ENCODE data around the gene ZNF853. TPM values are rescaled to one million over a fixed set of nuclear protein-coding genes. Genes with fewer than 3 reads are reported as not detected.

The ZNF853 gene
- total and polyA plus RNA-seq, 10 of the 15 experiments (the other 5 are each of a cell fraction or from before 2014, with no cell fraction given): 0.04 to 0.26 (median 0.05) TPM; not detected in 4

DNA sequence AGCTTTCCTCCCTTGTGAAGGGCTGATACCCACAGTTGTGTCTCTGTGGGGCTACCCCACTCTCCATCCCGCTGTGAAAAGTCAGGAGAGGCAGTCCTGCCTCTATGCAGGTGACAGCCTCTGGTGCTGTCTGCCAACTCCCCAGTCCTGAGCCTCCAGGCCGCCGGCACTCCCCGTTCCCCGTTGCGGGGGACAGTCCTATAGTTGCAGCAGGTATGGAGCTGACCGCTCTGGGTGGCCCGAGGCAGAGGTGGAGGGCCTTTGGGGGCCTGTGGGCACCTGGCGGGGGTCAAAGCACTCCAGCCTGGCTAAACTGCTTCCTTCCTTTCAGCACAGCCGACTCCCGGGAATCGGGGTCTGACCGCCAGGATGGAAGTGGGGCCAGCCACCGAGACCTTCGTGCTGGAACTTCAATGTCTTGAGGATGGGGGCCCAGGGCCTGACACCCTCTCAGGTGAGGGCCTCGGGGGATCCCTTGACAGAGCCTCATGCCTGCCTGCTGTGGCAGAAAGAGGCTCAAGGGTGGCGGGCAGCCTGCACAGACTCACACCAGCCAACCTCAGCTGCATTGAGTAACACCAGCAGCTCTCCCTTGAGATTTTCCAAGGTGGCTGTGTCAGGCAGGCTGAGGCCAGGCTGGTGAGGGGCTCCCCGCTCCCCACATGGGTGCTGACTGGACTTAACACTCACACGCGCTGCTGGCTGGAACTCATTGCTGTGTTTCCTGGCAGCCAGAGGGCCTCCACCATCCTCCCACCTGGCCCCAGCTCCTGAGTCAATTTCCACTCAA, 1.6 kb downstream of the ZNF853 start:
- Histone ChIP-seq H3K27ac (ENCODE audit: control insufficient read depth, insufficient read depth) (no peak overlapping the region), H3K79me2 (ENCODE audit: control insufficient read depth, insufficient read depth, low read length) (no peaks in the 10 kb centered on the region), H3K9me3 (replicated peaks; ENCODE audit: control insufficient read depth, insufficient read depth, low read length) (no peaks in the 10 kb centered on the region), H3K27me3 (replicated peaks in 1 of 2; ENCODE audit: control insufficient read depth in 2 of 2, insufficient read depth in 2 of 2, low read length in 1 of 2) (peaks cover 0 to 10% of the 10 kb centered on the region in 2 experiments; a peak in 3 of 4 replicates), H3K4me3 (no peak overlapping the region), H2AFZ (ENCODE audit: control insufficient read depth, low read depth, low read length) (no peak overlapping the region), H3K9ac (ENCODE audit: control insufficient read depth, insufficient read depth, low read length) (no peak overlapping the region), H4K20me1 (ENCODE audit: control insufficient read depth, insufficient read depth) (no peaks in the 10 kb centered on the region), H3K4me2 (ENCODE audit: control insufficient read depth, insufficient read depth) (no peak overlapping the region), H3K4me1 (ENCODE audit: control insufficient read depth, insufficient read depth, low read length) (peaks cover 18% of the 10 kb centered on the region), H3K36me3 (ENCODE audit: control insufficient read depth in 2 of 2, insufficient read depth in 2 of 2, low read length in 1 of 2) (no peaks in the 10 kb centered on the region)
- FAIRE-seq: no peak
- no peak for DNase-seq (ENCODE audit: low read depth, low spot score)
- in situ Hi-C loops (cut with MboI): no loop called here
- 81% methylated on average over 17 of the region's 20 CpGs for WGBS (ENCODE audit: insufficient coverage, insufficient replicate concordance, low lambda C conversion rate, missing lambda C conversion rate)
- ChIA-PET RAD21 (ENCODE audit: unreplicated experiment) (no interaction called here), CTCF (no interaction called here), POLR2A (no interaction called here), SMC1A (ENCODE audit: uncharacterized antibody, unreplicated experiment) (no interaction called here)
- BruUV-seq (replicated peaks): no TSS peak
- intact Hi-C loops (cut with micrococcal nuclease; ENCODE audit: unreplicated experiment): no loop called here
- TF ChIP-seq, protein P1, sequence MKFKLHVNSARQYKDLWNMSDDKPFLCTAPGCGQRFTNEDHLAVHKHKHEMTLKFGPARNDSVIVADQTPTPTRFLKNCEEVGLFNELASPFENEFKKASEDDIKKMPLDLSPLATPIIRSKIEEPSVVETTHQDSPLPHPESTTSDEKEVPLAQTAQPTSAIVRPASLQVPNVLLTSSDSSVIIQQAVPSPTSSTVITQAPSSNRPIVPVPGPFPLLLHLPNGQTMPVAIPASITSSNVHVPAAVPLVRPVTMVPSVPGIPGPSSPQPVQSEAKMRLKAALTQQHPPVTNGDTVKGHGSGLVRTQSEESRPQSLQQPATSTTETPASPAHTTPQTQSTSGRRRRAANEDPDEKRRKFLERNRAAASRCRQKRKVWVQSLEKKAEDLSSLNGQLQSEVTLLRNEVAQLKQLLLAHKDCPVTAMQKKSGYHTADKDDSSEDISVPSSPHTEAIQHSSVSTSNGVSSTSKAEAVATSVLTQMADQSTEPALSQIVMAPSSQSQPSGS (IDR thresholded peaks at IDR 0.05; ENCODE audit: low read length): no peak
- TF ChIP-seq JUND (IDR thresholded peaks at IDR 0.05; ENCODE audit: low read depth, low read length) (no peak), PAX8 (IDR thresholded peaks at IDR 0.05) (no peak), TCF12 (IDR thresholded peaks at IDR 0.05; ENCODE audit: low read depth, low read length) (no peak), E2F4 (IDR thresholded peaks at IDR 0.05; ENCODE audit: low read depth, low read length) (no peak), POU2F2 (IDR thresholded peaks at IDR 0.05; ENCODE audit: borderline replicate concordance, low read depth, low read length) (no peak), CREM (IDR thresholded peaks at IDR 0.05; ENCODE audit: low read depth) (no peak), POLR2AphosphoS2 (IDR thresholded peaks at IDR 0.05; ENCODE audit: low read depth, low read length) (no peak), CBX3 (IDR thresholded peaks at IDR 0.05; ENCODE audit: borderline replicate concordance, low read depth) (no peak), ZBTB11 (CRISPR knock-in tag; IDR thresholded peaks at IDR 0.05) (no peak), CHD1 (IDR thresholded peaks at IDR 0.05; ENCODE audit: low read depth, low read length) (no peak), EED (IDR thresholded peaks at IDR 0.05; ENCODE audit: low read depth) (no peak), KDM1A (IDR thresholded peaks at IDR 0.05; ENCODE audit: borderline replicate concordance) (no peak)
- TF ChIP-seq, protein P2, sequence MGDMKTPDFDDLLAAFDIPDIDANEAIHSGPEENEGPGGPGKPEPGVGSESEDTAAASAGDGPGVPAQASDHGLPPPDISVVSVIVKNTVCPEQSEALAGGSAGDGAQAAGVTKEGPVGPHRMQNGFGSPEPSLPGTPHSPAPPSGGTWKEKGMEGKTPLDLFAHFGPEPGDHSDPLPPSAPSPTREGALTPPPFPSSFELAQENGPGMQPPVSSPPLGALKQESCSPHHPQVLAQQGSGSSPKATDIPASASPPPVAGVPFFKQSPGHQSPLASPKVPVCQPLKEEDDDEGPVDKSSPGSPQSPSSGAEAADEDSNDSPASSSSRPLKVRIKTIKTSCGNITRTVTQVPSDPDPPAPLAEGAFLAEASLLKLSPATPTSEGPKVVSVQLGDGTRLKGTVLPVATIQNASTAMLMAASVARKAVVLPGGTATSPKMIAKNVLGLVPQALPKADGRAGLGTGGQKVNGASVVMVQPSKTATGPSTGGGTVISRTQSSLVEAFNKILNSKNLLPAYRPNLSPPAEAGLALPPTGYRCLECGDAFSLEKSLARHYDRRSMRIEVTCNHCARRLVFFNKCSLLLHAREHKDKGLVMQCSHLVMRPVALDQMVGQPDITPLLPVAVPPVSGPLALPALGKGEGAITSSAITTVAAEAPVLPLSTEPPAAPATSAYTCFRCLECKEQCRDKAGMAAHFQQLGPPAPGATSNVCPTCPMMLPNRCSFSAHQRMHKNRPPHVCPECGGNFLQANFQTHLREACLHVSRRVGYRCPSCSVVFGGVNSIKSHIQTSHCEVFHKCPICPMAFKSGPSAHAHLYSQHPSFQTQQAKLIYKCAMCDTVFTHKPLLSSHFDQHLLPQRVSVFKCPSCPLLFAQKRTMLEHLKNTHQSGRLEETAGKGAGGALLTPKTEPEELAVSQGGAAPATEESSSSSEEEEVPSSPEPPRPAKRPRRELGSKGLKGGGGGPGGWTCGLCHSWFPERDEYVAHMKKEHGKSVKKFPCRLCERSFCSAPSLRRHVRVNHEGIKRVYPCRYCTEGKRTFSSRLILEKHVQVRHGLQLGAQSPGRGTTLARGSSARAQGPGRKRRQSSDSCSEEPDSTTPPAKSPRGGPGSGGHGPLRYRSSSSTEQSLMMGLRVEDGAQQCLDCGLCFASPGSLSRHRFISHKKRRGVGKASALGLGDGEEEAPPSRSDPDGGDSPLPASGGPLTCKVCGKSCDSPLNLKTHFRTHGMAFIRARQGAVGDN (IDR thresholded peaks at IDR 0.05): no peak
- ATAC-seq: no peak
